Activated CD4-positive, alpha-beta T cell treated with anti-CD3 and anti-CD28 coated beads, Interleukin-10, Interleukin-2, amounts not matched to agents 100 ng/mL and 50 ng/mL, durations not matched to agents 16 hours and 8 hours (primary cell): ENCODE measurements around the gene RCAN2.

Experiments used
- DNase-seq: peaks from one replicate; pipeline ENCODE4 v3.0.0-alpha.2; 2020

Gene RCAN2

DNA sequence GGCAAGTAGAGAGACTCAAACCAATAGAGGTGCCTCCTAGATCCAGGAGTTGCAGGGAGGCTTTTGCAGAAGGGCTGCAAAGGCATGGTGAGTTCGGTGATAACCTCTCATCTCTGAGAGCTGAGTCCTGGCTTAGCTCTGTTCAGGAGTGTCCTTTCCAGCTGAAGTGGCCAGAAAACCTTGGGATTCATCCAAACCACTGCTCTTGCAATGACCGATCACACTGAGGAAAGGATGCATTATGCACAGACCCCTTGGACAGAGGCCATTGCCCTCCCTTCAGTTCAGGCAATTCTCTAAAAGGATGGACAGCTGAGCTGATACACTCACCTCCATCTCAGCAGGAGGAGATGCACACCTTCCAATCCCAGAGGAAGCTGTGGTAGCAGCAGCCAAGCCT is 161.7 kb downstream of the RCAN2 start:
- DNase-seq, result no peak

DNA sequence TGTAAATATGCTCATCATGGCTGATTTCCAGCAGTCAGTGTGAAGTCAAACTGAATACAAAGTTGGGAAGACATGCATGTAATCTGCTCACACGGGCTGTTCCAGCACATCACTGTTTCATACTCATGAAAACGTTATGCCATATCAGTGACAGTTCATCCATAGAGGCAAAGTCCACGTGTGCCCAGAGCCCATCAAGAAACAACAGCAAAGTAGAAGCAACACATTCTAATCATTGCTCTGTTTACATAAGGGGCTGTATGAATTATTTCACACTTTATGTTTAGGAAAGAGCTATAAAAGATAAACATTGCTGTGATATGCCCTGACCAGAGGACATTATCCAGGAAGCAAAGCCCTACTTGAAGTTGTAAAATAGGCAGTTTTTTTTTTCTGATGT is 163.5 kb downstream of the RCAN2 start:
- no peak for DNase-seq

DNA sequence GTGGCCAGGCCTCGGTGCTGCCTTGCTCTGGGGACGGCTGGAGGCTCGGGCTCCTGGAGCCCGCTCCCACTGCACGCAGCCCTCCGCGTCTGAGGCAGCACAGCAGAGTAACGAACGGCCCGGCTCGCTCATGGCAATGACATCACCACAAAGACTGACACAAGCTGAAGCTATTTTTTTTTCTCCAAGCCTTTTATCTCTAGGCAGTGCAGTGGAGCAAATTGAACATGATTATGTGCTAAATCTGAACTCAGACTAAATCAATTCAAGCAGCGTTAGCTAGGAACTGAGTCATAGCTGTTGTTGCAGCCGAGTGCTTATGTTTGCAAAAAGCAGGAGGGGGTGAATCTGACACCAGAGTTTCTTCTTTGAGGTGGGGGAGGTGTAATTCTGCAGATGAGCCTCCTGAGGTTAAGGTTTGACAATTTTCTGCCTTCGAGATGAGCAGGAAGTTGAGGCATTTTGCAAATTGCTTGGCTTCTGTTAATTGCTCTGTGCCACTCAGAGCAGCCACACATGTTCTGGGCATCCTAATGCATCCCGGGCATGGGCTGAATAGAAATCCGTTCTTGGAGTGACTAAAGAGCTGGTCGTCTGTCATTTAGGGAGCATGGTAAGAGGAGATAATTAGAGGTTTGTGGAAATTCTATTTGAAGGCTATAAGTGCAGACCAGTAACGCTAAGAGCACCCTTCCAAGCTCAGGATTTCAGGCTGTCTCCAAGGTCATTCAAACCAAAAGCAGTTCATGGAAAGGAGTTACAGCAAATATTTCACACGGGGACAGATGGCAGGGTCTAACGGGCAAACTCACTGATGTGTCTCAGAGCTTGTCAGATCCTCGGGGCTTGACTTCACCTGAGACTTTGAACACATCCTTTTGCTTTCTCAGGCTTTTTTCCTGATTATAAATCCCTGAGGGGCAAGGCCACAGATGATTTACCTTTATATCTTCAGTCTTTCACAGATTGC is 165.4 kb downstream of the RCAN2 start:
- DNase-seq, result peak; percentile 85

DNA sequence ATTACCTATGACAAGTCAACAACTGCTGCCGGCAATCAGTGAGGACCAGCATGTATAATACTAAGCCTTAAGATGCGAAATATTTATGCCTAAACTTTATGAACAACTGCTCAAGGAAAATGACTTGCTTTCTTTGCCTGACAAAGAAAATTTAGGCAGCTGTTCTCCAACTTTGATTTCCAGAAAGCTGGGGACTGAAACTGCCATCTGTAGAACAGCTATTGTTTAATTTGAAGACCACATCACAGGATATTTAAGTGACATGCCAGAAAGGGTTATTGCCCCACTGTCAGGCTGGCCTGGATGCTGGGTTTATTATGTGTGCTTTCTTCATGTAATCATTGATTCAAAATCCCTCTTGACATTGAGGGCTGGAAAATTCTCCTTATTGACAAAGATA is 166.5 kb downstream of the RCAN2 start:
- DNase-seq, result no peak

DNA sequence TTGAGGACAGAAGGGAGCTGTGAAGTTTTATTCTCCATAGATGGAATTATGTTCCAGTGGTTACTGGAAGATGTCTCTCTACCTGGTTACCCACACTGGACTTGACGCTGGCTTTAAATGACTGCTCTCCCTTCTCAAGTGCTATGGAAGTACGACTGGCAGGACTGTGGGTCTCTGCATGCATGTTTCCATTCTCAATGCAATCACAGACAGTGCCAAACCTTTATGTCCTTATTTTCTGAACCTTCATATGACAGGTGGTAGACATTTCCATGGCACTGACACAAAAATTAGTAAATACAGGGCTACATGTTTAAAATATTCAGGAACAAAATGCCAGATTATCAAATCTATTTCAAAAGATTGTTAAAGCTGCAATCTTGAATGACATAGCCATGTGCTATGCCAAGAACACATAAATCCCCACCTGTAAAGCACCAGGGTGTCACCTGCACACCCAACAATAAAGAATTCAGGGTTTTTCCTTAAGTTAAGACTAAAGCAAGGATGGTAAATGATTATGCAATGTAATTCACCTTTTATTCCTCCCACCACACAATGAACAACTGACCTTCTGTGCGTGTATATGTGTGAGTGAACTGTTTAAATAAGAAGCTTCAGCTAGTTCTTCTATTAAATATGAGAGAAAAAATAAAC is 167.2 kb downstream of the RCAN2 start:
- no peak for DNase-seq

DNA sequence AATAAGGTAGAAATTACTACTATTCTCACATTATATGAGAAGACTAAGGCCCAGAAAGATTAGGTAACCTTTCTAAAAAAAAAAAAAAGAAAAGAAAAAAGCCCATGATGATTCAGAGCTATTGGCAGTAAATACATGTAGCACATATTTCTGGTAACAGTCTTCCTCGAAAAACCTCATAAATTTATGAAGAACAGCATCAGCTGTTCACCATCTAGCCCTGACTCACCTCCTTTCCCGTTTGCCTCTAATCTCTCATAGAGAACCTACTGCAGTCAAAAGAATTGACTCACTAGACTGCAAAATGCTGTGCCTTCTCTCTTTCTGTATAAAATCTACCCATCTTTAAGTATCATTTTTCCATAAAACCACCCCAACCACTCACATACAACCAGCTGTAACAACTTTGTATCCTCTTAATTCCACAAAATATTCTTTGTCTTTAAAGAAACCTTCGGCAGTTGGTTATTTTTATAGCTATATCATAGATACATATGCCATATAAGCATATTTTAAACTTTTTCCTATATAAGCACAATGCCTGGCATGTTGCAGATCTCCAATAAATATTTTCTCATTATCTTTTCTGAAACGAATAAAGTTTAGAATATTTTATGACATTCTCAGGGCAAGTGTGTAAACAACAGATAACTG is 167.8 kb downstream of the RCAN2 start:
- DNase-seq, result peak; percentile 74

DNA sequence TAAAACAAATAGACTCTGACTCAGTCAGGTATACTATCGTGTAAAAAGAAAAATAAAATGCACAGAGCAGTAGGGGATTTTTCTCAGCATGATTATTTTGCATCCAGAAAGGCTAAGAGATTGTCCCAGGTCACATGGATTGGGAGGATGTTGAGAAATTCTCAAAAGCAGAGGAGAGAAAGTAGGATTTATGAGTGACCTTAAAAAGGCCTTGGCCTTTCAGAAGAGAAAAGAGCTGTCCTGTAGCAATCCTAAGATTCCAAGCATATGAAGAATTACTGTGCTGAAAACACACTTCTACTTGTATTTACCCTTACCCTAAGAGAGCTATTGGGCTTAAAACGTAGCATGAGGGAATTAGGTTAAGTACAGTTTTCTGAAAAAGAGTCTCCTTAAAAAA is 170.7 kb downstream of the RCAN2 start:
- no peak for DNase-seq

DNA sequence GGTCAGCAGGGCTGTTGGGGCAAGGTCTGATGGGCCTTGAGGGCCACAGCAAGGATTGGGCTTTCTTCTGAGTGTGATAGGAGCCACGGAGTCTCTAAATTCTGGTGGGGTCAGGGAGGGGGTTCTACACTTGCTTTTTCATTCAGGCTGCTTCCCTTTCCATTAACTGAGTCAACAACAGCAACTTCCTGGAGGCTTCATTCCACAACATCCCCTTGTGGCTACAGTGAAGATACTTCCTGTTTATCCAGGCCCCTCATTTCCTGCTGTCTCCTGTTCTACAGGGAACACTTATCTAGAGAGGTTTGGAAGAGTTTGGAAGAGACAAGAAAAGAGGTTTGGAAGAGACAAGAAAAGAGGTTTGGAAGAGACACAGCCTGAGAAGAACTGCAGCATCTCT is 175.7 kb downstream of the RCAN2 start:
- no peak for DNase-seq

DNA sequence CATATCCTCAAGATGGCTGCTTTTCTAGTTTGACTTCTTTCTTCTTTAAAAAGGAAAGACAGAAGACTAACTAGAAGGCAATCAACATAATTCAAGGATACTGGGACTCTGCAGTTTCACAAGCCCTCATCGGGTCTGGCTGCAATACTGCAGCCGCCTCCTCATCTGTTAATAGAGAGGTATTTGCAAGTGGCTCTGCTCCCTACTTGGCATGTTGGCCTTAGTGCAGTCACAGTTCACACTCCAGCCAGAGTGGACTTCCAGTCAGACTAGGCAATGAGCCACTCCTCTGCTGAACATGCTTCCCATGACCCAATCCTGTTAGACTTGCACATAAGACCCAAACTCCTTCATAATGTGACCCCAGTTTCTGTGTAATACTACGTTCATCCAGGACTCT is 178.6 kb downstream of the RCAN2 start:
- DNase-seq, result no peak

DNA sequence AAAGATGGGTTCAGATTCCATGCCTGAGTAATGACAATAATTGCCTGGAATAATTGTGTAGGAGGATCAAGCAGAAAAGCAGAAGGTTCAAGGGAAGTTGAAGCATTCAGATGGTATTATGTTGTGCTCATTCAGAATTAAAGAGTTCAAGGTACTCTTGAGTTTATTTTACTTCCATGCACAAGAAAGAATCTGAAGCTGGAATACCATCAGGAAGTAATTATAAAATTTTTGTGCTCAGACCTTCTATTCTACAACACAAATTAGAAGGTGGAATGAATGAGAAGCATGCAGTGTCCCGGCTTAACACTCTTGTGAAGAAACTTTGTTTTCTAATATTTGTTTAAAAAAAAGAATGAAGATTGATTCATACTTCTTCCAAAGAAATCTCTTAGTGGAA is 181.1 kb downstream of the RCAN2 start:
- no peak for DNase-seq

DNA sequence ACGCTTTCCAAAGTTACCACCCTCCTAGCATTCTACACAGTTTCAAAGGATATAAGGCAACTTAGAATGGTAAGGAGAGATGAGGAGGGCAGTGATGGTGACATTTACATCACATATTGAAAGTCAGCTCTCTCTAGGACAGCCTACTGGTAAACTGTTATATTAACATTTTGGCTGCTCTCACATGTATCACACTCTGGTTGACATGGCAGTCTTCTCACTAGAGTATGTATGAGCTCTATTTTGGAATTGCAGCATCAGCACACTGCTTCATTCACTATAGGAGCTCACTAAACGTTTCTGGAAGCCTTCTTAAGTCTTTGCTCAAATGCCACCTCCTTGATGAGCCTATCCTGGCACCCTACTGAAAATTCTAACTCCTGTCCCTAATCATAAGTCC is 184.8 kb downstream of the RCAN2 start:
- DNase-seq, result no peak

DNA sequence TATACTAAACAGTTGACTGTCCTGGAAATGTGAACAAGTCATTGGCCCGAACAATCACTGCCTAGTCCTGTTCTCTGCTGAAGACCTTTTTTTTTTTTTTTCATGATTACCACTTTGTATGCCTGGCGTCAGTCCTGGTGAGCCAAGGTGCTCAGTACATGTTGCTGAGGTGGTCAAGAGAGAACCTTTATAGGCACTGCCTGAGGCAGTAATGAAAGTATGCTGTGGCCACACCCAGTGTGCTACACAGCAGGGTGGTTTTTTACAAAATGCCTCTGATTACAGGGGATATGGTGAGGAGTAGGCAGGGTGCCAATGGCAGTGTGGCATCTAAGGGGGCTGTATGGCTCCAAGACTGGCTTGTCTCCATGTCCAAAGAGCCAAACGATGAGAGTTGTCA is 185.4 kb downstream of the RCAN2 start:
- no peak for DNase-seq

DNA sequence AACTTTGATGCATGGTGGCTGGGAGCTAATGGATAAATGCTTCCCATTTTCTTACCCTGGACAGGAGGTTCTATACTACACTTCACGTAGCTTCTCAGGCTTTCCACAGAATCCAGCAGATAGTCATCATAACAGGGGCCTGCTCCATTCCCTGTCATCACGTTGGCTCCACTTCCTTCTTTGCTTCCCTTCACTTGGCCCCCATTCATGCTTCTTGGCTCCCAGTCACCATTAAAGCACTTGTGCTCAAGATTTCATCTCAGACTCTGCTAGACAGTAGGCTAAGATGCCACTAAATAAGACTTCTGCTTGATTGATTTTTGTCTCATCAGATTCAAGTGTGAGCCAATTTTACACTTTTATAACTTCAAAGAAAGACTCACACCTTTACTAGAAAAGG is 186.0 kb downstream of the RCAN2 start:
- no peak for DNase-seq

DNA sequence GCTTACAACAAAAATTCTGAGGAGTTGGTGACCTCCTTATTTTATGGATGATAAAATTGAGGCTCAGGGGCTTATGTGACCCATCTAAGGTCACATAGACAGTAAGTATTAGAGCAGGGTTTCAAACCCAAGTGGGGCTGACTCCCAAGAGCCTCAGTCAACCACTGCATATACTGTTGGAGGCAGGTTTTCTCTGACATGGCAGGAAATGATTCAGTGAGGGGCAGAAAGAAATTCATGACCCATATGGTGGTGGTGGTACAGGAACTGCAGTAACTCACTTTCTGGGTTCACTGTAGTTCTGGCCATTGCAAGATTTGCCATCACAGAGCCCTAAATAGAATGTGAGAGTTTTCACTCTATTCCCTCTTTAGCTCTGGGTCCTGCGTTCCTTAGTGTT is 188.4 kb downstream of the RCAN2 start:
- no peak for DNase-seq

DNA sequence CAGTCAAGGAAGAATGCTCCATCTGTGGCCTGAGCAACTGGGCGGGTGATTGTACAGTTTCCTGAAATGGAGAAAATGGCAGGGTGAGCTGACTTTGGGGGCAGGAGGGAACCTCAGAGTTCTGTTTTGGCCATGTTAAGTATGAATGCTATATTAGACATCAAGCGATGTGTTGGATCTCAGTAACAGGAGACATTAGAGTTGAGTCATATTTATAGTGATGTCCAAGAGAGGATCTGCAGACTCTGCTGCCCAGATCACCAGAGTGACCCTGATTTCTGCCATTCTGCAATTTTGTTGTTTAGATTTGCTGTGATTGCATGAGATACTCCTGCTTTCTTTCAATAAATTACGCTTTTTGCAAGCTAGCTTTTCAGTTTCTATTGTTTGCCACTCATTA is 189.1 kb downstream of the RCAN2 start:
- no peak for DNase-seq

DNA sequence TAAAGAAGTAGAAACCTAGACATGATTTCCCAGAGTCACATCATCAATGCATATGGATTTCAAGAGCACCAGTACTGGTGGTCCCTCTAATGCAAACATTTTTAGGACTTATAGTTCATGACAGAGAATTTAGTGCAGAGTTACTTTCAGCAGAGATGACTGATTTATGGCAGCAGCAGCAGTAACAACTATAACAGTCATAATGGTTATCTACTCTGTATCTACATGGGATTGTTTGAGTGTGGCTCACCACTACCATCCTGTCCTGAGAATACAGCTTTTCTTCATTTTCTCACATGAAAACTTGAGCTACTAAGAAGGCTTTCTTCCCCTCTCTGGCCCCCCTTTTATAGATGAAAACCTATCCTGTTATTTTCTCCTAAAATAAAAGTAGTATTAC is 192.0 kb downstream of the RCAN2 start:
- DNase-seq, result peak; percentile 27

DNA sequence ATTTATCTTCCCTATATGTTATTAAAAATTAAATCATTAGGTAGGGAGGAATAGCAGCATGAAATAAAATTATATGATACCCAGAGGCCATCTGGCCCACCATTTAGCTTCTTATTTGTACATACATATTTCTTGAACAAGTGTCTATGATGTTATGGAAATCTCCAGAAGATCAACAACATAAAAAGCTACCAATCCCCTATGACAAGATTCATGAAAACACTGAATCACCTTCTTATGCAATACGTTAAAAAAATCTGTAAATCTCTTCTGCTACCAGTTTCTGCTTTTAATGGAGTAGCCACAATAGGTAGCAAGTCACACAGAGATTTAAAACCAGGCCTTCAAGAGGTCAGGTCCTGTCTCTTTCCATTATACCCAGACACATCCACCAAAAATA is 194.7 kb downstream of the RCAN2 start:
- no peak for DNase-seq

DNA sequence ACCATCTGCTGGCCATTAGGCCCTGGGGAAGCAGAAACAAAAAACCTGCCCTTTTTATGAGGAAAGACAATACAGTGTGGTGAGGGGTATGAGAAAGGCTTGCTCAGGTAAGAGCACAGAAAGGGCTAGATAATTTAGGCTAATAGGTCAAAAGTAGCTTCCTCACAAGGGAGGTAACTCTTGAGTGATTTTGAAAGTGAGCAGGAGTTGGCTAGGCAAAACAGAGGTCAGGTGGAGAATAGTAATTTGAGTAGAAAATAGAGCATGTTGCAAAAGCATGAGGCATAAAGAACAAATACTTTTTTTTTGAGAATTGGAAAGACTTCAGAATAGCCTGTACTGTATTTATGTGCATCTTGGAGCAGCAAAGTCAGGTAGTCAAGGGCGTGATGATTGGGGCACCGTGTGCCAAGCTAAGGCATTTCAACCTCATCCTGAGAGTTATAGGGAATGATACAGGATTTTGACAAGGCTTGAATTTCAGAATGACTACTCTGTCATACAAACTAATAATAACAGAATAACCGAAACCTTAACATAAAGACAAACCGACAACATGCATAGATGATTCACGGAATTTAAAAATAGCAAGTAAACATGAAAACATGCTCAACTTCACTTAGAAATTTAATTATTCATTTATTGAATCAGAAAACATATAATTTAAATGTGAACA is 197.5 kb downstream of the RCAN2 start:
- peak; percentile 29 for DNase-seq

DNA sequence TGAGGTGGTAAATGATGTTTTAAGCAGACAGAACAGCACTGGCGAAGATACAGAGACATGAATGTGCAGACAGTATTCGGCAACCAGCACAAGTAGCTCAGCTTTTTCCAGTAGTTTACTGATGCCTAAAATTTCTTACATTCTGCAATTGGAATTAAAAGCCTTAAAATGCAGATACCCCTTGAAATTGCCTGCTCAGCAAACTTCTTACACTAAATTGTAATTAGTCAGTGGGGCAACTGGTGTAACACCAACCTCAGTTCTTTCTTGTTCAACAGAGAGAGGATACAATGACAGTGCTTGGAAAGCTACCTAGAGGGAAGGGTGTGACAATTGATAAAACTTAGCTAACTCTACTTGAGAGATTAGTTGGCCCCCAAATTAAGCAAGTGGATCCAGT is 199.4 kb downstream of the RCAN2 start:
- no peak for DNase-seq

DNA sequence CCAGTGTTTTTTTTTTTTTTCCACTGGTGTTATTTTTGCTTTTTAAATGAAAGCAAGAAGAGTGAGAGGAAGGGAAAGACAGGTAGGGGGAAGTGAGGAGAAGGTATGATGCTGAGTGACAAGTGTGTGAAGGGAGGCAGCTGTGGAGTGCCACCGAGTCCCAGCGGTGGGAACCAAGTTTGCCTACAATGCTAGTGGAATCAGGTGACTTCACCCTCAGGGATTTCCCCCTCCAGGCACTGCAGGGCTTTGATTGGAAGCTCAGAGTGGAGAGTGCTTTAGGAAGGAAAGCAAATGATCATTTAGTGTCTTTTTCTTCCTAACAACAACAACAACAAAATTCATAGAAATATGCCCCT is 200.0 kb downstream of the RCAN2 start:
- no peak for DNase-seq

DNA sequence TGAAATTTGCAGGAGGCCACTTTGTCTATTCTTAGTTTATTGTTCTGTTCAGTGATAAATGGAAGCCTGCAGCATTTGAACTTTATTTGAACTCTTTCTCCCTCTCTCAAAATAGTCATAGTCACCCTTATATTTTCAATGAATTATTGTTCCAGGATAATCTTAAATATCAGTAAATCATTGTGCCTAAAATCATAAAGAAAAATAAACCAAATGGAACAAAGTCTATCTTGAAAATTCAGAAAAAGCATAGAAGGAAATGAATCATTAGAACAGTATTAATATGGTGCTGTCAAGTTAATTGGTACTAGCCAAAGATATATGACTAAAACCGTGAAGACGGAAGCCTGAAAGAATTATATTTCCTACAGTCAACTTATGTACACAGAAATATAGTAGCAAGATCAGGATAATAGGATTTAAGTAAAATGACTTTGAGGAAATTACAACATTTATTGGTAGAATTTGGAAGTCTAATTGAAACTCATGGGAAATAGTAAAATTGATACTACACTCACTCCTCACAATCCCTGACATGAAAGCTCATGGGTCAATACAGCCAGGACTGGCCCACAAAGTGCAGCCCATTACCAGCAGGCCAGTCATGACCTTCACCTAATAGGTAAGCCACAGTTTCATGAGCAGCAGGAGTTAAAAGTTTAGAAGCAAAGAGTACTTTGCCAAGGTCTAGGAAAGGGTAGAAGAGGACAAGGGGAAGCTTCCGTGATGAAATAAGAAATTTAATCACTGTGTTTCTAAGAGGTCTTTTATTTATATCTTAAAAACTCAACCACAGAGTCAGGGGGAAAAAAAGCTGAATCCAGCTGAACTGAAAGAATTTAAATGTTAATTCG is 200.6 kb downstream of the RCAN2 start:
- DNase-seq, result no peak

DNA sequence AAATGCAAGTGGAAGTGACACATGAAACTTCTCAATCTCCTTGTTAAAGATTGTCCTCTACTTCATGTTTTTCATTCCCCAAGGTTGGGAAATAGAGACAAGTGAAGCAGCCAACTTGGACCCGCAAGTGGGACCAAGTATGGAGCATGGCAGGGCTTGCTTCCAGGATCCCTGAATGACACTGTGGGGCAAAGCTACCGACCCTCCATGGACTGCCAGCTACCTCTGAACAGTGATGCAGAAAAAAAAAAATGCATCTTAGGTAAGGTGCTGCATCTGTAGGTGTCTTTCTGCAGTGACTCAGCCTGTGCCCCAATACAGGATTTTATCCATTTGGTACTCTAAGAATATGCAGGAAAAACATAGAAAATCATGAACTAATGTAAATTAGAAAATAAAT is 201.4 kb downstream of the RCAN2 start:
- DNase-seq, result no peak

DNA sequence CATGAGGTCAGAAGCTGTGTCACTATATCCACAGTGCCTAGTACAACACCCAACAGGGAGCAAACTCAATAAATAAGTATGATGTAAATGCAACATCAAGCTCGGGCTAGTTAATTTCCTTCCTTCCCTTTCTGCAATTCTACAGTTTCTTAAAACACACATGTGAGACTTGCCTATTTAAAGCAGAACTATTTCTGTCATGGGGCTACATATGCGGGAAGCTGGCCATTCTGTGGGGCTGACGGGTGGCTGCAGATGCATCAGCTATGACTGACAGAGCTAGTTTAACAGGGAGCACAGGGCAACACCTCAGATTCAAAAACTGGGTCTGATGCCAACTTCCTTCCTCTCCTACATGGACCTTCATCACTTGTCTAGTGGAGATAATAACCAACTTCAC is 202.4 kb downstream of the RCAN2 start:
- DNase-seq, result no peak
